Measurements from ENCODE around the gene TEAD1.

- TF ChIP-seq CTCF (IDR thresholded peaks at IDR 0.05), result no peak
- TF ChIP-seq POLR2AphosphoS5 (IDR thresholded peaks at IDR 0.05; ENCODE audit: low read depth, low read length), result no peak
- no peak for TF ChIP-seq TCF7L2 (IDR thresholded peaks at IDR 0.05; ENCODE audit: low read depth, low read length)
- TF ChIP-seq REST (IDR thresholded peaks at IDR 0.05; ENCODE audit: insufficient read depth in 1 of 2, low read depth in 2 of 2, low read length in 1 of 2), result no peak
- TF ChIP-seq SIN3A (IDR thresholded peaks at IDR 0.05; ENCODE audit: borderline replicate concordance, insufficient read depth, low read depth, low read length), result no peak
Observed at GRCh38 chr11:12854297-12854661, 180.1 kb downstream of the TEAD1 start.
